Stromal cell of bone marrow (primary cell): ENCODE measurements around the gene MT1H.
"Not testable (repeated sequence)": the region's sequence is repeated elsewhere in the genome, so short reads cannot be mapped to it uniquely, and the experiment has no call there.

Source experiments
- DNase-seq: peaks from one replicate; pipeline ENCODE4 v3.0.0-alpha.2; 2012; ENCODE audit warnings: low read depth

The MT1H gene

DNA sequence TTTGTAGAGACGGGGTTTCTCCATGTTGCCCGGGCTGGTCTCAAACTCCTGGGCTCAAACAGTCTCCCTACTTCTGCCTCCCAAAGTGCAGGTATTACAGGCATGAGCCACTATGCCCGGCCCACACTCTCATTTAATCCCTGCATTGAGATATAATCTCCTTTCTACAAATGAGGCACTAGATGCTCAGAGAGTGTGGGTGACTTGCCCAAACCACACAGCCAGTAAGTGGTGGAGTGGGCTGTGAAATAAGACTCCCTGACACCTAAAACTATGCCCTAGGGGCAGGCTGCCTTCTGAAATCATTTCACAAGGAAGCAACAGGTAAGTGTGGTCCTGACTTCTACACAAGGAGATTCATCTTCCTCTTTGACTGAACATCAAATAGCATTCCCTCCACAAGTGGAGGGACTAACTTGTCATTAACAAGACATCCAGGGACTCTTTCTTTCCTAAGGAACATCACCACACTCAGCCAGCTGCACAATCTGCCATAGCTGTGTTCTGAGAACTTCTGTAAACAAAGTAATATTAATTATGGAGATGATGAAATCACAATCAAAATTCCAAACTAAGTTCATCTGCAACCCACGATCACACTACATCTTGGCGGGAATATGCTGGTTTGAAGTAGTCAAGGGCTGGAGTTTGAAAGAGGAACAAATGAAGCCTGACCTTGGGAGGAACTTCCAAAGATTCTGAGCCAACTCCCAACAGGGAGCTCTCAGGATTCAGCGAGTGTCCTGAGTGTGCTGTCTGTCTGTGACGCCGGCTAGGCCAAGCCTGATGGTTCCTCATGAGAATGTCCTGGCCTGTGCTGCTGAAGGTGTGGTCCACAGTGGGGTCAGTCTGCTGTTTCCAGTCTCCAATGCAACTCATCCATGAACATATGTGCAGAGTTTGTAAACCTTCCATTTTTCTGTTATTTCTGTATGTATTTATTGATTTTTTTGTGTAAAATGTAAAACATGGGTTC lies 4.0 kb upstream of the MT1H start:
- not testable (repeated sequence) for DNase-seq

DNA sequence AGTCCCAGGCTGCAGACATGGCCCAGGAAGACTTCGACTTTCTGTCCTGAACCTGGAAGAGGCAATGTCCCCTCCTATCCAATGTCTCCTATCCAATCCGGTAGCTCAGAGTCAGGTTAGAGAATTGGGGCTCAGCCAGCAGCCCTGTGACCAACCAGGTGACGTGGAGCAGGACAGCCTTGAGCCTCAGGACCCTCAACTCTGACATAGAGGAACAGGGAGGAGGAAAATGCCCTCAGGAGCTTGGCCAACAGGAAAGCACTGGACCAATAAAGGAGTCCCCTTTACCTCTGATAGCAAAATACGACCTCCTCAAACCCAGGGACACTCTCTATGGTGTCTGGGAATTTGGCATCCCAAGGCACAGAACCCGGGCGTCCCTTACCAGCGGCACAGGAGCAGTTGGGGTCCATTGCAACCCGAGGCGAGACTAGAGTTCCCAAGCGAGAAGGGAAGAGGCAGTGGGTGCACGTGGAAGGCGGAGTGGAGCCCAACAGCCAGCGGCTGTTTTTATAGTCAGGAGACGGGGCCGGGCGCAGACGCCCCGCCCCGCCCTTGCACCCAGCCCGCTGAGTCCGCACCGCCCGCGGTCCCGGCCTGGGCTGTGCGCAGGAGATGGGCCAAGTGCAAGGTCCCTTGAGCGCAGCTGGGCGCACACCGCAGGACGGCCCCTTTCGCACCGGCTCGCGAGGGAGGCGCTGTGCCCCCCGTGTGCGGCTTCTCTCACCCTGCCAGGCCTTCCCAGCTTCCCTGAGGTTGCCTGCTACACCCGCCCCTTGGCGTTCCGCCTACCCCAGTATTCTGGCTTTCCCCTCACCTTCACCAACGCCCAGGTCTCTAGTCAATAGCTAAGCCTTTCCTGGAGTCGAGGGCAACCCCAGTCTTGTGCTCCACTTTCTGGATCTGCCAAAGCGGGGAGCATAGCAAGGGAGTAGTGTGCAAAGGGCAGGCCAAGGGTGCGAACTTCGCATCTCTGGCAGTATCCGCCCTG lies 1.7 kb upstream of the MT1H start, which contains the start of gene MT1G:
TSS of gene MT1G (minus strand) at position 485 of the 991 bp plus-strand sequence. CDS start at position 413, 72 bp downstream.
- no peak for DNase-seq

DNA sequence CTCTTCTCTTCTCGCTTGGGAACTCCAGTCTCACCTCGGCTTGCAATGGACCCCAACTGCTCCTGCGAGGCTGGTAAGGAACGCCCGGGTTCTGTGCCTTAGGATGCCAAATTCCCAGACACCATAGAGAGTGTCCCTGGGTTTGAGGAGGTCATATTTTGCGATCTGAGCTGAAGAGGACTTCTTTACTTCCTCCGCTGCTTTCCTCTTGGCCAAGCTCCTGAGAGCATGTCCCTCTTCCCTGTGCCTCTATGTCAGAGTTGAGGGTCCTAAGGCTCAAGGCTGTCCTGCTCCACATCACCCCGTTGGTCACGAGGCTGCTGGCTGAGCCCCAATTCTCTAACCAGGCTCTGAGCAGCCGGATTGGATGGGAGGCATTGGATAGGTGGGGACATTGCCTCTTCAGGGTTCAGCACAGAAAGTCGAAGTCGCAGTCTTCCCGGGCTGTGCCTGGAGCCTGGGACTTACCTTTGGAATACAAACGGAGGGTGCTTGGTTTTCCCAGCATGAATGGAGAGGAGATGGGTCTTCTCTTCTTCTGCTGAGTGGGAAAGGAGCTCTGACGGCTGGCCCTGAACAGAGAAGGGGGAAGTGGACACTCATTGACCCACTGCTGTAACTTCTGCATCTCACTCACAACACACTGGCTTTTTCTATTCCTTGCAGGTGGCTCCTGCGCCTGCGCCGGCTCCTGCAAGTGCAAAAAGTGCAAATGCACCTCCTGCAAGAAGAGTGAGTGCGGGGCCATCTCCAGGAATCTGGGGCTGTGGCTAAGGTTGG lies 416 bp downstream of the MT1H start:
- no peak for DNase-seq

DNA sequence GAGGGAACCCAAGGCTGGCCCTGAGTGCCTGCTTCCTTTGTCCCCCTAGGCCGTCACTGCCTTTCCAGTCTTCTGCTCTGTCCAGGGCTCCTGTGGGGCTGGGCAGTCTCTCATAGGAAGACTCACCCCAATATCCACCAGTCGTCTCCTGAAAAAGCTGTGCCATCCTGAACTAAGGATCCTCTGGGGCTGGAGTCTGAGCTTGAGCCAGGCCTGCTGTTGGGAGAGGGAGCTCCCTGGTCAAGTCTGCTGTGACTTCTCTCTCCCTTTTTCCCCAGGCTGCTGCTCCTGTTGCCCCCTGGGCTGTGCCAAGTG lies 963 bp downstream of the MT1H start:
- no peak for DNase-seq

DNA sequence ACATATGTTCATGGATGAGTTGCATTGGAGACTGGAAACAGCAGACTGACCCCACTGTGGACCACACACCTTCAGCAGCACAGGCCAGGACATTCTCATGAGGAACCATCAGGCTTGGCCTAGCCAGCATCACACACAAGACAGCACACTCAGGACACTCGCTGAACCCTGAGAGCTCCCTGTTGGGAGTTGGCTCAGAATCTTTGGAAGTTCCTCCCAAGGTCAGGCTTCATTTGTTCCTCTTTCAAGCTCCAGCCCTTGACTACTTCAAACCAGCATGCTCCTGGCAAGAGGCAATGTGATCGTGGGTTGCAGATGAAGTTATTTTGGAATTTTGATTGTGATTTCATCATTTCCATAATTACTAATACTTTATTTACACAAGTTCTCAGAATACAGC lies 2.1 kb downstream of the MT1H start:
- DNase-seq = not testable (repeated sequence)

GRCh38 chr16:56672171-56672570 lies 2.6 kb downstream of the MT1H start:
- not testable (repeated sequence) for DNase-seq

DNA sequence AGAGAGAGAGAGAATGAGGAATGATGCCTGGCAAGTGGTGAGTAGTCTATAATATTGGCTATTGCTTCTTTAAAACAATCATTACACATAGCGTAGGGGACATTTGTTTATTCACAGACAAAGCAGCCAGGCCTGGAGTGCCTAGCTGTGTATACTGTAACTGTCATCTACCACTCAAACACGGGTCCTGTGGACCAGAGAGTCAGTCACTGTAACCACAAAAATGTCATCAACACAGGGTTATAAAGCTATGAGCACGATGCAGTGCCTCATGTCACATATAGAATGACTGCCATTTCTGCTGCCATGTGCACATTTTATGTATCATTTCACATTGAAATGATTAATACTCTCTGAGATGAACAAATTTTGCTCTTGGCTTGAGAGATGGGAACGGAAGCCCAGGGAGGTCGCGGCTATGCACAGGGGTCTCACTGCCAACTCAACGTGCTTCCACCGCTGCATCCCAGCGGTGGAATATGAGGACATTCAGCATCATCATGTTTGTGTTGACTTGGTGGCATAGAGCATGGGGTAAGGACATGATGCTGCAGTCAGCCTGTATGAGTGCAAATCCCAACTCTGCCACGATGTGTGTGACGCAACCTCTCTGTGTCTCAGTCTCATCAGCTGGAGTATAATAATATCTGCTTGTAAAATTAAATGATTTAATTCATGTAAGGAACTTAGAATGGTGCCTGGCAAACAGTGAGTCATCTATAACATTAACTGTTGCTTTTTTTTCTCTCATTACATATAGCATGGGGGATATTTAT lies 3.3 kb downstream of the MT1H start:
- no peak for DNase-seq

GRCh38 chr16:56673921-56674320 lies 4.3 kb downstream of the MT1H start:
- no peak for DNase-seq

DNA sequence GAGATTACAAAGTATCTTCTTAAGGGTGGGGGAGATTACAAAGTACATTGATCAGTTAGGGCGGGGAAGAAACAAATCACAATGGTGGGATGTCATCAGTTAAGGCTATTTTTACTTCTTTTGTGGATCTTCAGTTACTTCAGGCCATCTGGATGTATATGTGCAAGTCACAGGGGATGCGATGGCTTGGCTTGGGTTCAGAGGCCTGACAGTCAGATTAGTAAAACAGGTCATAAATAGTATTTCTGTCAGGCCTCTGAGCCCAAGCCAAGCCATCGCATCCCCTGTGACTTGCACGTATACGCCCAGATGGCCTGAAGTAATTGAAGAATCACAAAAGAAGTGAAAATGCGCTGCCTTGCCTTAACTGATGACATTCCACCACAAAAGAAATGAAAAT lies 5.0 kb downstream of the MT1H start:
- not testable (repeated sequence) for DNase-seq

- no peak for DNase-seq
Measured at GRCh38 chr16:56675685-56676210, 6.1 kb downstream of the MT1H start.

- DNase-seq = no peak
Measured at GRCh38 chr16:56677474-56677873, 7.9 kb downstream of the MT1H start.

- no peak for DNase-seq
Measured at GRCh38 chr16:56679078-56679730, 9.6 kb downstream of the MT1H start.

DNA sequence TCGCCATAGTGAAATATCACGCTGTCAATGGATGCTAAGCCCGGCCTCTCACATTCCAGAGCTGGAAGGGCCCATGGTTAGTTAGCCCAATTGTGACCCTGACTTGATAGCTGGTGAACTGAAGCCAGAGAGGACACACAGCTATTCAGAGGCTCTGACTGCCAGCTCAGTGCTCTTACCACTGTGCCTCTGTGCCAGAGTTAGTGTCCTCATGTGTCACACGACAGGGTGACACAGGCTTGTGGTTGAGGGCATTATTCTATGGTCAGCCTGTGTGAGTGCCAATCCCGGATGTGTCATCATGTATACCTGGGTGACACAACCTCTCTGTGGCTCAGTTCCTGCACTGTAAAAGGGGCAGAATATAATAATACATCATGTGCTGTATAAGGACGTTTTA lies 10.2 kb downstream of the MT1H start:
- no peak for DNase-seq

- DNase-seq = peak; percentile 81
Measured at GRCh38 chr16:56681939-56682702, 12.5 kb downstream of the MT1H start, which contains the start of gene MT1X. Gene MT1X, plus strand, starts transcription at chr16:56682470. Its CDS starts 71 bp downstream, at chr16:56682541.

DNA sequence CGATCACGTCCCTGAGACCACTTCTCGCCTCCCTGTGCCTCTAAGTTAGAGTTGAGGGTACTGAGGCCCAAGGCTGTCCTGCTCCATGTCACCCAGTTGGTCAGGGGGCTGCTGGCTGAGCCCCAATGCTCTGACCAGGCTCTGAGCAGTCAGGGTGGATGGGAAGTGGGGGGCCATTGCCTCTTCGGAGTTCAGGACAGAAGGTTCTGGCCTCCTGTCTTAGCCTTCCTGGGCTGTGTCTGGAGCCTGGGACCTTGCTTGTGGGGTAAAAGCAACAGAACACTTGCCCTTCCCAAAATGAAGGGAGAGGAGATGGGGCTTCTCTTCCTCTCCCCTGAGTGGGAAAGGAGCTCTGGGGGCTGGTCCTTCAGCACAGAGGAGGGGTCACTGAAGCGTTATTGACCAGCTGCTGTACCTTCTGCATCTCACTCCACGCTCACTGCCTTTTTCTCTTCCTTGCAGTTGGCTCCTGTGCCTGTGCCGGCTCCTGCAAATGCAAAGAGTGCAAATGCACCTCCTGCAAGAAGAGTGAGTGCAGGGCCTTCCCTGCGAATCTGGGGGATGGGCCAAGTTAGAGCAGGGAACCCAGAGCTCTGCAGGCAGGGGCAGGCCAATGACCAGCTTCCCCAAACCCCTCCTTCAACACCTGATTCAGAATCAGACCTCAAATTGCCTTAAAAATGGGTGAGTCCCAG lies 13.2 kb downstream of the MT1H start:
- no peak for DNase-seq

- DNase-seq = no peak
Measured at GRCh38 chr16:56683424-56684172, 14.0 kb downstream of the MT1H start.

- DNase-seq = no peak
Measured at GRCh38 chr16:56684256-56684925, 14.8 kb downstream of the MT1H start.
